IMR-90 (cell line): ENCODE data around the gene SPDYE4.

ENCODE experiments used
- CTCF ChIP-seq: conservative IDR thresholded peaks from 2 replicates; pipeline ENCODE4 v1.5.1; 2012; ENCODE audit warnings: mild to moderate bottlenecking, low read depth, low read length, improper control_type of control experiment
- USF2 ChIP-seq: fragments of 150-350 bp; IDR thresholded peaks from 2 replicates; pipeline ENCODE4 v1.6.1; 2017; ENCODE audit warnings: mild to moderate bottlenecking, antibody characterized with exemption, low read length, low read depth

- TF ChIP-seq USF2 = no peak
- TF ChIP-seq CTCF = no peak
These were observed 57.1 kb downstream of the SPDYE4 start for GRCh38 chr17:8701221-8701620.
